ENCODE measurements around the gene CNOT6L.
"Not testable (repeated sequence)": the region's sequence is repeated elsewhere in the genome, so short reads cannot be mapped to it uniquely, and the experiment has no call there.

The CNOT6L gene

GRCh38 chr4:77818602-77819403, at the start of gene CNOT6L:
TSS of gene CNOT6L (minus strand) at chr4:77819368. CDS start at chr4:77819308, 60 bp downstream.
- DNase-seq (ENCODE audit: extremely low spot score, insufficient read length, low read depth) (peak; percentile 17), FAIRE-seq (peak; percentile 67)

GRCh38 chr4:77865259-77865658, 46.1 kb upstream of the CNOT6L start:
- FAIRE-seq: no peak

GRCh38 chr4:77863341-77863740, 44.2 kb upstream of the CNOT6L start:
- not testable (repeated sequence) for FAIRE-seq; DNase-seq (ENCODE audit: extremely low spot score, insufficient read length, low read depth)

More at GRCh38 chr4:77865259-77865658, 46.1 kb upstream of the CNOT6L start:
- no peak for DNase-seq (ENCODE audit: extremely low spot score, insufficient read length, low read depth)

DNA sequence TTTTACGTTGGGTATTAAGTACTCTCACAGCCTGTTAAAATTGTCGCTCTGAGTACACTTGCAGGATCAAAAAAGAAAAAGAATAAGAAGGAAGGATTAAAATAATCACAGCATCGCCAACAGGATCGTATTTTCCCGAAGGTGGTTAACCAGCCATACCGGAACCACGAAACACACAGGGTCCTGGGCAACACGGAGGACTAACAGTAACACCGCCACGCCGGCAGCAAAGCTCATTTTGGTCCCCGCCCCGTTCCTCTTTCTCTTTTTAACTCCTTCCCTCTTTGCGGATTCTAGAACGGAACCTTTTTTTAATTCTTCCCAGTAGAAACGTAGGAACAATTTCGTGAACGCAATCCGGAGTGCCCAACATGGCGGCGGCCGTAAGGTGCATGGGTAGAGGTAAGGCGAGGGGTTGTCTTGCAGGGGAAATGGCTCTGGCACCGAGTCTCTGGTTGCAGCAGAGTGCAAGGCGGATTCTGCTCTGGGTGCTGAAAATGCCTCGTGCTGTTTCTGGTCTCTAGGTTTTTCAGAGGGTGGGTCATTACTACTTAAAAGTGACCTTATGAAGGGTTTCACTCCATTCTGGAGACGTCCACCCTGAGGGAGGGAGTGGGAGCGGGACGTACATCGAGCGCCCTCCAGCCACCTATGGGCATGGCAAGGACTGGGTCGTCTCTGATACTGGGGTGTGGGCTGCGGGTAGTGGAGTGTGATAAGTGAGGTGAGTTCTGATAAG, 43.5 kb upstream of the CNOT6L start, which contains the start of gene MRPL1:
Gene MRPL1, plus strand, starts transcription at position 353 of the 739 bp plus-strand sequence. Its CDS starts 19 bp downstream, at position 372.
- DNase-seq (ENCODE audit: extremely low spot score, insufficient read length, low read depth): peak; percentile 51
- peak; percentile 95 for FAIRE-seq

GRCh38 chr4:77861495-77861894, 42.3 kb upstream of the CNOT6L start:
- peak; percentile 66 for FAIRE-seq
- no peak for DNase-seq (ENCODE audit: extremely low spot score, insufficient read length, low read depth)

GRCh38 chr4:77859256-77859655, 40.1 kb upstream of the CNOT6L start:
- FAIRE-seq (no peak), DNase-seq (ENCODE audit: extremely low spot score, insufficient read length, low read depth) (no peak)

DNA sequence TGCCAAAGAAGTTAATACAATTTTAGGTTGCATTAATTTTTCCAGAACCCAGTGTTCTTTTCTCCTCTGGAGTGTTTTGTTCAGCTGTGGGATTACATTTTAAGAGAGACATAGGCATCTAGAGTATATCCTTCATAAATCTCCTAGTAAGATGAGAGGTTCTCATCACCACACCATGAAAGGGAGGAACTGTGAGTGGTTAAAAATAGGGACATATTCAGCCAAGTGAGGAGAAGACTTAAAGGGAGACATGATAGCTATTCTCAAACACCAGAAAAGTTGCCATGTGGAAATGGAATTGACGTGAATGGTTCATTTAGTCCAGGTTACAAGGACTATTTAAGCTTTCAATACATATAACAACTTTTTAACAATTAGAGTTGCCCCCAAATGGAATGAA, 37.0 kb upstream of the CNOT6L start:
- no peak for FAIRE-seq
- DNase-seq (ENCODE audit: extremely low spot score, insufficient read length, low read depth): no peak

DNA sequence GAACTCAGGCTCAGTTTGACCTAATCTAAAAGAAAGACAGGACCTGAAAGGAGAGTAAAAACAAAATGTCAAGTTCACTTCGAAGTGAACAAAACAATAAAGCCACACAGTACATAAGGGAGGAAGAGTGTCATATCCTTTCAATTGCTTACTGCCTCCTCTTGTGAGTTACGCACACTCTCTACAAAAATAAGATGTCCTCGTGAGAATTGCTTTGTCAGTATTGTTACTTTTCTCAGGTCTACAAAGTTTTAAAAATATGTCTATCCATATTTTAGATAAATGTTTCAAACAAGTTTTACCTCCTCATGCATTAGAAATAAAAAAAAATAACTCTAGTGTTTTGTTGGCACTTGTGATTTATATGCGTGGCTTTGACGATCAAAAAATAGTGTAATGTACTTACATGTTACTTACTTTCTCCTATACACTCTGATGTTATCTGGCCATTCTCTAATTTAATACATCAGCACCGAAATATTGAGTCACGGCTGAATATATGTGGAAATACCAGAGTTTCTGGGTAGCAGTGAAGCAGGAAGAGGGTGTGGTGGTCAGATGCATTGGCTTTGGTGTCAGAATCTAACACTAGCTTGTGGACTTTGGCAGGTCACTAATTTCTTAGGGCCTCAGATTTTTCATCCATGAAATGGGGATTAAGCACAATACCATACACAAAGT, 35.4 kb upstream of the CNOT6L start:
- DNase-seq (ENCODE audit: extremely low spot score, insufficient read length, low read depth) (no peak), FAIRE-seq (peak; percentile 21)

- DNase-seq (ENCODE audit: extremely low spot score, insufficient read length, low read depth) (no peak), FAIRE-seq (peak; percentile 75)
These were observed 33.8 kb upstream of the CNOT6L start for GRCh38 chr4:77852892-77853495.

DNA sequence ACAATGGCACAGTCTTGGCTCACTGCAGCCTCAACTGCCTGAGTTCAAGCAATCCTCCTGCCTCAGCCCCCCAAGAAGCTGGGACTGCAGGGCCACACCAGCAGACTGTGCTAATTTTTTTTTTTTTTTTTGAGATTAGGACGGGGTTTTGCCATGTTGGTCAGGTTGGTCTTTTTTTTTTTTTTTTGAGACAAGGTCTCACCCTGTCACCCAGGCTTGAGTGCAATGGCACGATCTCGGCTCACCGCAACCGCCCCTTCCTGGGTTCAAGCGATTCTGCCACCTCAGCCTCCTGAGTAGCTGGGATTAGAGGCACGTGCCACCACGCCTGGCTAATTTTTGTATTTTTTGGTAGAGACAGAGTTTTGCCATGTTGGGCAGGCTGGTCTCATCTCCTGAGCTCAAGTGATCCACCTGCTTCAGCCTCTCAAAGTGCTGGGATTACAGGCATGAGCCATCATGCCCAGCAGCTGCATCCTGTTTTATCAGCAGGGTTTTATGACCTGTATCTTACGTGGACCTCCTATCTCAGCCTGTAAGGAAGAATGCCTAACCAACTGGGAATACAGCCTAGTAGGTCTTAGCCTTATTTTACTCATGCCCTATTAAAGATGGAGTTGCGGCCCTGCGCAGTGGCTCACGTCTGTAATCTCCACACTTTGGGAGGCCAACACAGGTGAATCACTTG, 30.3 kb upstream of the CNOT6L start:
- no peak for FAIRE-seq
- no peak for DNase-seq (ENCODE audit: extremely low spot score, insufficient read length, low read depth)

- DNase-seq (ENCODE audit: extremely low spot score, insufficient read length, low read depth) (no peak), FAIRE-seq (no peak)
These were observed 29.3 kb upstream of the CNOT6L start for GRCh38 chr4:77848508-77848907.

GRCh38 chr4:77845929-77846328, 26.8 kb upstream of the CNOT6L start:
- no peak for FAIRE-seq
- DNase-seq (ENCODE audit: extremely low spot score, insufficient read length, low read depth): no peak

GRCh38 chr4:77845400-77845799, 26.2 kb upstream of the CNOT6L start:
- no peak for FAIRE-seq

GRCh38 chr4:77844363-77844762, 25.2 kb upstream of the CNOT6L start:
- DNase-seq (ENCODE audit: extremely low spot score, insufficient read length, low read depth) (no peak), FAIRE-seq (no peak)

More at GRCh38 chr4:77845400-77845799, 26.2 kb upstream of the CNOT6L start:
- DNase-seq (ENCODE audit: extremely low spot score, insufficient read length, low read depth): no peak

GRCh38 chr4:77843628-77844027, 24.5 kb upstream of the CNOT6L start:
- FAIRE-seq (no peak), DNase-seq (ENCODE audit: extremely low spot score, insufficient read length, low read depth) (no peak)

GRCh38 chr4:77834403-77834802, 15.2 kb upstream of the CNOT6L start:
- DNase-seq (ENCODE audit: extremely low spot score, insufficient read length, low read depth) (no peak), FAIRE-seq (no peak)

GRCh38 chr4:77833126-77833724, 14.1 kb upstream of the CNOT6L start:
- DNase-seq (ENCODE audit: extremely low spot score, insufficient read length, low read depth) (no peak), FAIRE-seq (no peak)

DNA sequence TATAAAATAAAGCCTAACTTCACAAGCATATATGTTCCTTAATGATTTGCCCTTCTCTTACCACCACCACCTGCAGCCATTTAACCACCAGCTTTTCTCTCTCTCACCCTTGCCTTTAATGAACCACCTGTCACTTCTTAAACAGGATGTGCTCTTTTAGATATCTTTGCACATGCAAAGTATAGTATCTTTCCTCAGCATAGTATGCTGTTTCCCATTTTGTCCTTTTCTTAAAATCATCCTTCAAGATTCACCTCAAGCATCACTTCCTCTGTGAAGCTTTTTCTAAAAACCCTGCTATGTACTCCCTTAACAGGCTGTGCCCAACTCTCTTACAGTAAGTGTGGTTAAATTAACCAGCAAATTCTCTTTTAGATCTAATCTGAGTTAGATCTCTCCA, 8.2 kb upstream of the CNOT6L start:
- FAIRE-seq (no peak), DNase-seq (ENCODE audit: extremely low spot score, insufficient read length, low read depth) (no peak)

DNA sequence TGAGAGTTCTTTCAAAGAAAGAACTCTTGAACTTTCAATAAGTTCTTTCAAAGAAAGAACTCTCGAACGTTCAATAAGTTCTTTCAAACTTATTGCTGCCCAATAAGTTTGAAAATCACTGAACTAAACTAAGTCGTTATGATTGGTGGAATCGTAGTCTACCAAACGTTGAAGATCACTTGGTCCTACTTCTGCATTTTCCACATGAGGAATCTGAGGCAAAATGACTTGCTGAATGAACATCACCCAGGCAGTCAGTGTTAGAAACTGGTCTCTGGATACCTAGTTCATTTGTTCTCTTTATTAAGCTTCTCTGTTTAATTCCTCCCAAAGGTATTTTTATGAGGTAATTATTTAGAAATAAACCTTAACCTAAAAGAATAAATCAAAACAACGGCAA, 7.1 kb upstream of the CNOT6L start:
- no peak for FAIRE-seq

More for the DNA sequence above, 7.1 kb upstream of the CNOT6L start:
- DNase-seq (ENCODE audit: extremely low spot score, insufficient read length, low read depth): no peak

Data from GM18507 (cell line).